ENCODE results near the gene SLC13A2.

Gene SLC13A2

DNA sequence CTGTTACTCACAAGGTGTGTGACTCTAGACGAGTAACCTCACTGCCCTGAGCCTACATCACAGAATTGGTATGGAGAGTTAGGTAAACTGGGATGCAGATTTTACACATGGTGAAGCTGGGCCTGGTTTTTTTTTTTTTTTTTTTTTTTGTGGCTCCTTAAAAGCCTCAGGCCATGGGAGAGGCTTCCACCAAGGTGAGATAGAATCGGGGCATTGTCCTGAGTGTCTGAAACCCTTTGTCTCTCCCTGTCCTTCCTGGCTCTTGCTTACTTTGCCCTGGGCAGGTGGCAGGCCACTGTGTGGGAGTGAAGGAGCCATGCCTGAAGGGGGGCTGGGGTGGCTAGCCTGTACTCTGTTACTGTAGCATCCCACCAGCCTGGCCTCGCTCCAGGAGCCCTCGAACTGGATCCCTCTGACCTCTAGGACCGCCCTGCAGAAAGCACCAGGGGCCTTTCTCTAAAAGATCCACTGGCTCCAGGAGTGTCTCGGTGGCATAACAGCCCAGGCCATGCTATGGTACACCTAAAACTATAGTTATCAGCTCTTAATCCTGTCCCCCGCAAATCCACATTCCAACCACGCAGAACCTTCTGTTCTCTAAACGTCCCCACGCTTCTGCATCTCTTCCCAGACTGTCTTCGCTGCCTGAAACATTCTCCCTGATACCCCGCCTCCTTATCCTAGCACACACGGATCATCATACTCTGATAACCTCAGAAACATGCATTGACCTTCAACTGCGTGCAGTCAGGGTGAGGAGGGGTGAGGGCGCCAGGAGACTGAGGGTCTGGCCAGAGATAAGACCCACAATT lies 1.7 kb upstream of the SLC13A2 start:
- no peak for DNase-seq (ENCODE audit: low spot score)

- DNase-seq (ENCODE audit: low spot score) = no peak
Observed at GRCh38 chr17:28472871-28473497, 460 bp upstream of the SLC13A2 start.

DNA sequence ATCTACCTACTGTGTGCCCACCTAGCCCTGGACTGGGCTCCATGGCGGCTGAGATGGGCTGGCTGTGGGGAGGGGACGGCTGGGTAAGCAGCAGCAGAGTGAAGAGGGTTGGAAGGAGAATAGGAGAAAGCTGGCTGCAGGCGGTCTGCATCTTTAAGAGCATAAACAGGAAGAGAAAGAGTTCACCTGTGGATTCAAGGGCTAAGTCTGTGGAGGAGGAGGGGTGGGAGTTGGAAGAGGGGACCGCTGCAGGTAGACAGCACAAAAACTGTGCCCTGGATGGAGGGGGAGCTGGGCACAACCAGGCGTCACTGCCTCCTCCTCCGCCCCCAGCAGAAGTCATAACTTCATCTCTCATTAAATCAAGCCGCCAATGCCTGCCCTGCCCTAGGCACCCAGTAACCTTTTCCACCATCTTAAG lies 677 bp downstream of the SLC13A2 start:
- no peak for DNase-seq (ENCODE audit: low spot score)

- no peak for DNase-seq (ENCODE audit: low spot score)
Observed at GRCh38 chr17:28475151-28475900, 1.9 kb downstream of the SLC13A2 start.

GRCh38 chr17:28476076-28476865 lies 2.8 kb downstream of the SLC13A2 start:
- DNase-seq (ENCODE audit: low spot score) = no peak

DNA sequence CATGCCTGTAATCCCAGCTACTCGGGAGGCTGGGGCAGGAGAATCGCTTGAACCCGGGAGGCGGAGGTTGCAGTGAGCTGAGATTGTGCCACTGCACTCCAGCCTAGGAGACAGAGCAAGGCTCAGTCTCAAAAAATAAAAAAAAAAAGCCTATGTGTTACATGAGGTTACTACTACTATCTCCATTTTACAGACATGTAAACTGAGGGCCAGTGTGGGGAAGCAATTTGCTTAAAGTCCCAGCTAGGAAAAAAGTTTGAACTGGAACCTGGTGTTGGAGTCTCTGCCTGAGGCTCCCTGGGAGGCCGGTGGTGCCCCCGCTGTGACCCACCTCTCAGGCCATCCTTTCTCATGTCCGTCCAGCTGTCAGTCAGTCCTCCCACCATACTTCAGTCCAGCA lies 4.5 kb downstream of the SLC13A2 start:
- DNase-seq (ENCODE audit: low spot score) = no peak

DNA sequence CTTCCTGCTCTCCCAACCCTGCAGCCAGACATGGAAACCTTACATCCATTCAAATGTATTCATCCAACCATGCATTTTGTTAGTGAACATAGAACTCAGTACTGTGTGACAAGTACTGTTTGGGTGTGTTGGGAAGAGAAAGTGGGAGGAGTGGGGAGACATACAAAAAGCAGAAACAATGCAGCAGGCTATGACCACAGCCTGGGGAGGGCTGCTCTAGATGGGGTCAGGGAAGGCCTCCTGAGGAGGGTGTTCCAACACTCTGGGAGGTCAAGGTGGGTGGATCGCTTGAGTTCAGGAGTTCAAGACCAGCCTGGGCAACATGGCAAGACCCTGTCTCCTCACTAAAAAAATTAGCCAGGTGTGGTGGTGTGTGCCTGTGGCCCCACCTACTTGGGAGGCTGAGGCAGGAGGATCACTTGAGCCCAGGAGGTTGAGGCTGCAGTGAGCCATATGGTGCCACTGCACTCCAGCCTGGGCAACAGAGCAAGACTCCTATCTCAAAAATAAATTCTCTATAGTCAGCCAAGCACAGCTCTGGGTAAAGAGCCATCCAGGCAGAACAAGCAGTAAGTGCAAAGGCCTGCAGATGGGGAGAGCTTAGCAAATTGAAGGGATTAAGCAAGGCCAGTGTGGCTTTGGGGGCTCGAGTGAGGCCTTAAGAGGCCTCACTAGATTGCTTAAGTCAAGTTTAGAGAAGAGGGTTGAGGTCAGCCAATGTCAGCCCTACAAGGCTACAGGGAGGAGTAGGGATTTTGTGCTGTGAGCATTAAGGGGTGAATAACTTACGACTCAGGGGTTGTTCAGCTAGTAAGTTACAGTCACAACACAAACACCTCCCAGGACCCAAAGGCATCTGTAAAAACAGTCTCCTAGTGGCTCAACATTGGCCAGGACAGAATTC lies 5.5 kb downstream of the SLC13A2 start:
- no peak for DNase-seq (ENCODE audit: low spot score)

- no peak for DNase-seq (ENCODE audit: low spot score)
Observed at GRCh38 chr17:28480278-28480677, 6.8 kb downstream of the SLC13A2 start.

GRCh38 chr17:28480799-28481571 lies 7.5 kb downstream of the SLC13A2 start:
- DNase-seq (ENCODE audit: low spot score) = no peak

GRCh38 chr17:28482551-28483199 lies 9.2 kb downstream of the SLC13A2 start:
- DNase-seq (ENCODE audit: low spot score) = no peak

- DNase-seq (ENCODE audit: low spot score) = no peak
Observed at GRCh38 chr17:28484296-28484695, 10.9 kb downstream of the SLC13A2 start.

DNA sequence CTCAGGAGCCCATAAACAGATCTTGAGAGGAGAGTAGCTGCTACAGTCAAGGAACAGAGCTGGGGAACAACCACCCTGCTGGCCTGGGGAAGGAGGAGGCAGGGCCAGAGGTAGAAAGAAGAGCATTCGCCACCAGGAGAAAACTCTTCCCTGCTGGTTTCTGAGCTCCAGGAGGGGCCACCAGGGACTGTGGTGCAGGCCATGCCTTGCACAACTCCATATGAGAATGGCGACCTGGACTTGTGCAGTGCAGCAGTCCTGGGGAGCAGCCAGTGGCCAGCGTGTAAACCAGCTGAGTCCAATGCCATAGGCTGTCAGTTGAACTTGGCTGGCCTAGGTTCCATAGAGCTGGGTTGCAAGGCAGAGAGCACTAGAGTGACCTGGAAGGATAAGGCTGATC lies 11.6 kb downstream of the SLC13A2 start:
- DNase-seq (ENCODE audit: low spot score) = no peak

DNA sequence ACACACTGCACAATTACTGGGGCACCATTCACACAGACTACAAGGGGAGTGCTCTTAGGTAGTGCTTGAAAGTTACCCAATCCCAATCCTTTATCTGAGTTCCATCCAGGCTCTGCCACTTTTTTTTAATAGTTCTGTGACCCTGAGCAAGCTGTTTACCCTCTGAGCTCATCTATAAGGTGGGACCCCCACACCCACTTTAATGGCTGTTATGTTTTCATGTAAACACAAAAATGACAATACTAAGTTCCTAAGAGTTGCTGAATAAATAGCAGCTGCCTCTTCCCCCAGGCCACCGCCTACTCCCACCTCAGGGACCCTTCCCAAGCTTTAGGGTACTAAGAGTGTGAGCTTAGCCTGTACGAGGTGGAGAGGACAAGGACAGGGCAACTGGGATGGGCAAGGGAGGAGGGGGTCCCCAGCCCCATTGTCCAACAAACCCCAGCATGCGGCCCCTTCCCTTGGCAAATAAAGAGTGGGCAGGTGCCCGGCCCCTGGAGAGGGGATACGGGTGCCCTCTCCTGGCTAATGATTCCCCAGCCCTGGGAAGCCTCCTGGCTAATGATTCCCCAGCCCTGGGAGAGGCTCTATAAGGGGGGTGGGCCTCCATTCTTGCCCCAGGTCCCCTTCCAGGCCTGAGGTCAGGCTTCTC lies 14.6 kb downstream of the SLC13A2 start:
- no peak for DNase-seq (ENCODE audit: low spot score)

GRCh38 chr17:28488533-28489276 lies 15.3 kb downstream of the SLC13A2 start:
- no peak for DNase-seq (ENCODE audit: low spot score)

GRCh38 chr17:28491286-28491685 lies 17.8 kb downstream of the SLC13A2 start:
- DNase-seq (ENCODE audit: low spot score) = no peak

GRCh38 chr17:28491860-28492259 lies 18.4 kb downstream of the SLC13A2 start:
- no peak for DNase-seq (ENCODE audit: low spot score)

- DNase-seq (ENCODE audit: low spot score) = no peak
Observed at GRCh38 chr17:28492352-28493310, 19.2 kb downstream of the SLC13A2 start.

Measured in hematopoietic multipotent progenitor cell treated with erythropoietin and hydrocortisone succinate and interleukin-3 and kit ligand, for 17 days (in vitro differentiated cells).